ENCODE data around the gene SLC7A10.

Gene SLC7A10

DNA sequence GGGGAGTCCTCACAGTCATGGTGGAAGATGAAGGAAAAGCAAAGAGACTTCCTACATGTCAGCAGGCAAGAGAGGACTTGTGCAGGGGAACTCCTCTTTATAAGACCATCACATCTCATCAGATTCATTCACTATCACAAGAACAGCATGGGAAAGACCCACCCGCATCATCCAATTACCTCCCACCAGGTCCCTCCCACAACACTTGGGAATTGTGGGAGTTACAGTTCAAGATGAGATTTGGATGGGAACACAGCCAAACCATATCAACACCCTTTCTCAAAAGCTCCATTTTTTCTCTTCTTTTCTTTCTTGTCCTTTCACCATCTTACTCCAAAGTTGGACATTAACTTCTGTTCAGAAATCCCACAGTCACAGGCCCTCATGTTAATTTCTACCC is 36.2 kb downstream of the SLC7A10 start:
- ChIA-PET CTCF (no interaction called here), POLR2A (no interaction called here)
- no peak for DNase-seq (ENCODE audit: extremely low spot score)
- TF ChIP-seq, protein P1, sequence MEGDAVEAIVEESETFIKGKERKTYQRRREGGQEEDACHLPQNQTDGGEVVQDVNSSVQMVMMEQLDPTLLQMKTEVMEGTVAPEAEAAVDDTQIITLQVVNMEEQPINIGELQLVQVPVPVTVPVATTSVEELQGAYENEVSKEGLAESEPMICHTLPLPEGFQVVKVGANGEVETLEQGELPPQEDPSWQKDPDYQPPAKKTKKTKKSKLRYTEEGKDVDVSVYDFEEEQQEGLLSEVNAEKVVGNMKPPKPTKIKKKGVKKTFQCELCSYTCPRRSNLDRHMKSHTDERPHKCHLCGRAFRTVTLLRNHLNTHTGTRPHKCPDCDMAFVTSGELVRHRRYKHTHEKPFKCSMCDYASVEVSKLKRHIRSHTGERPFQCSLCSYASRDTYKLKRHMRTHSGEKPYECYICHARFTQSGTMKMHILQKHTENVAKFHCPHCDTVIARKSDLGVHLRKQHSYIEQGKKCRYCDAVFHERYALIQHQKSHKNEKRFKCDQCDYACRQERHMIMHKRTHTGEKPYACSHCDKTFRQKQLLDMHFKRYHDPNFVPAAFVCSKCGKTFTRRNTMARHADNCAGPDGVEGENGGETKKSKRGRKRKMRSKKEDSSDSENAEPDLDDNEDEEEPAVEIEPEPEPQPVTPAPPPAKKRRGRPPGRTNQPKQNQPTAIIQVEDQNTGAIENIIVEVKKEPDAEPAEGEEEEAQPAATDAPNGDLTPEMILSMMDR (IDR thresholded peaks at IDR 0.05; ENCODE audit: control extremely low read depth, extremely low read depth, low read depth, missing control alignments), result no peak

DNA sequence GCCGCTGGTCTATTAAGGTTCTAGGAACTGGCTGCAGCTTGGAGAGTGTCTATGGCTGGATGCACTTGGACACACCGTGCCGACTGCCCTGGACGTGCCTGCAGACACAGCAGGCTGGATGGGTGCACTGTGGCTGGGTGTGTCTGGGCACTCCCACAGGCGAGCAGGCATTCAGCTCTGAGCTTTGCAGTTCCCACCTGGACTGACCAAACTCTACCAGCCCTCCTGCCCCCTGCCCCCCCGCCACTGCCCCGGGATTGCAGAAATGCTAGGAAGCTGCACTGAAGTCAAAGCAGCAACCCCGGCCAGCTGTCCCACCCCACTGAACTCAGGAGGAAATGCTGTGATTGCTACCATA is 38.5 kb downstream of the SLC7A10 start:
- ChIA-PET POLR2A (no interaction called here), CTCF (interaction anchor here (4.0 kb wide), 1 partner anchor 11 kb away, joined by 21 read pairs; no protein-coding TSS in a partner anchor)
- DNase-seq (ENCODE audit: extremely low spot score), result no peak
- TF ChIP-seq, protein P1 (IDR thresholded peaks at IDR 0.05; ENCODE audit: control extremely low read depth, extremely low read depth, low read depth, missing control alignments), result no peak

DNA sequence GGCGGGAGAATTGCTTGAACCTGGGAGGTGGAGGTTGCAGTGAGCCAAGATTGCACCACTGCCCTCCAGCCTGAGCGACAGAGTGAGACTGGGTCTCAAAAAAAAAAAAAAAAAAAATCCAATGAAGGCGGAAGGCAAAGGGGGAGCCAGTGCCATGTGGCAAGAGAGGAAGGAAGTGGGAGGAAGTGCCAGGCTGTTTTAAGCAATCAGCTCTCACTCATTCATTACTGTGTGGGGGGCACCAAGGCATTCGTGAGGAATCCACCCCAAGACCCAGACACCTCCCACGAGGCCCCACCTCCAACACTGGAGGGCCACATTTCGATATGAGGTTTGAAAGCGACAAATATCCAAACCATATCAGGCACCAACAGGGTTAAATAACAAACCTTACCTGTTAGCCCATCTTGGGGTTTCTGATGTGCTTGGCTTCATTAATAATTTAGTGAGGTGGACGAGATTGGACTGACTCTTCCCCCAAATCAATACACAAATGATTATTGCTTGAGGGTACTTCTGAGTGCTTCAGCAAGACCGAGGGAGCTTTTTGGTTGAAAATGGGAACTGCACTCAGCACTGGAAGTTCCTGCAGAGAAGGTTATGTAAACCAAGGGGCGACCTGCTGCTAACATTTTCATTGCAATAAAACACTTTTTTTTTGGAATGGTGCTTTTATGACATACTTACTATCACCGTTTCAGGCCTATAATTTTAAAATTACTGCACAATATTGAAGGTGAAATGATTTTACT is 39.0 kb downstream of the SLC7A10 start:
- POLR2A ChIA-PET, result no interaction called here
- DNase-seq (ENCODE audit: extremely low spot score), result no peak
- TF ChIP-seq, protein P1 (IDR thresholded peaks at IDR 0.05; ENCODE audit: control extremely low read depth, extremely low read depth, low read depth, missing control alignments), result no peak

DNA sequence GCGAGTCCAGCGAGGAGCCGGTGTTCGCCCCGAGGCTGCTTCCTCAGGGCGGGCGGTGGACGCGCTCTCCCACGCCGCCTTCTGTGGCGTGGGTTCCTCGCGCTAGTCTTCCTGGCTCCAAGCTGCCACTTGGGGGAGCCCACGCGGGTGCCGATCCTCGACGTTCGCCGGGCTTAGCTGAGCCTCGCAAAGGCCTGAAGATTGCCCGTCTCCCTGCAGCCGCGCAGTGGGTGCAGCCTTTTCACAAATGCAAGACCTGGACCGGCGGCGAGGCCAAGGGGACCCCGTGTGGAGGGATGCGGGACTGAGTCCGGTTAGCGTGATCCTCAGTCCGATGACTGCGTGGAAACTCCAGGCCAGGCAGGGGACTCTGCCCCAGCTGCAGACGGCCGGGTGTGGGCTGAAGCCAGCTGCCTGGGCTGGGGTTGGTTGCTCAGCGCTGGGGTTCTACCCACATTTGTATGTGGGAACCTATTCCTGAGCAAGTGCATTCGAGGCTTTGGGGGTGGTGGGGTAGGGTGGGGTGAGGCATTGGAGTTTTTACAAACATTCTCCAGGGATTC is 48.2 kb downstream of the SLC7A10 start:
- POLR2A ChIA-PET, result interaction anchor here (0.6 kb wide), 3 partner anchors 150 to 1049 kb away, joined by 4 to 7 read pairs (median 6); partner anchors contain the start of gene PEPD
- DNase-seq (ENCODE audit: extremely low spot score), result peak; percentile 62
- TF ChIP-seq, protein P1 (IDR thresholded peaks at IDR 0.05; ENCODE audit: control extremely low read depth, extremely low read depth, low read depth, missing control alignments), result peak; percentile 30

More for the DNA sequence above, 39.0 kb downstream of the SLC7A10 start:
- CTCF ChIA-PET, result interaction anchor here (1.1 to 4.0 kb wide), 3 partner anchors 10 to 46 kb away, joined by 4 to 21 read pairs (median 16); no protein-coding TSS in a partner anchor

DNA sequence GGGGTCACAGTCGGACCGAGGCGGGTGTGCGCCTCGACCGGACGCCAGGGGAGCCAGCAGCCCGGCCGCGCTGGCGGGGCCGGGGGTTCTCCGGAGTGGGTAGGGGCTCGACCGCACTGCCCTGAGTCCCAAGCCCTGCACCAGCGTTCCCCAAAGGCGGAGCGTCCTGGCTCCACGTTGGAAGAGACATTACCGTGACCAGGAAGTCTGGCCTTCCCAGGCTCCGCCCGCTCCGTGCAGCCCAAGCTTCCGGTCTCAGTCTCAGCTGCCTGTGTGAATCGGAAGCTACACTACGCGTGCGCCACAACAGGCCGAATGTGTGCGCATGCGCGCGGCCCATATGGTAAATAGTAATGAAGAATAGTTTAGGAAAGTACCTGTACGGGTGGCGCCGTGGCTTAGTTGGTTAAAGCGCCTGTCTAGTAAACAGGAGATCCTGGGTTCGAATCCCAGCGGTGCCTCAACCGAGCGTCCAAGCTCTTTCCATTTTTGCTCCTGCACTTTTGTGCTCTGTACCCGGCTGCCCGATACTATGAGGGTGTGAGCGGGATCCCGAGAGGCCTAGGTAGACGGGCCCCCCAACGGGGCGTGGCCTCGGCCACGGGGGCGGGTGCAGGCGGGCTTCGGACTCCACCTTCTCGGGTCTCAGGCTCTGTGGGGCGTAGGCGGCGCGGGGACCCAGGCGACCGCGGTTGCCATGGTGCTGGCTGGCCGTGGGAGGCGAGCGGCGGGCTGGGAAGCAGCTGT is 48.8 kb downstream of the SLC7A10 start:
- ChIA-PET CTCF (interaction anchor here (0.8 to 4.0 kb wide), 18 partner anchors 9 to 601 kb away, joined by 3 to 23 read pairs (median 5); no protein-coding TSS in a partner anchor), POLR2A (interaction anchor here (0.6 to 1.1 kb wide), 4 partner anchors 16 to 343 kb away, joined by 3 to 4 read pairs (median 3); no protein-coding TSS in a partner anchor)
- TF ChIP-seq, protein P1 (IDR thresholded peaks at IDR 0.05; ENCODE audit: control extremely low read depth, extremely low read depth, low read depth, missing control alignments), result no peak
- DNase-seq (ENCODE audit: extremely low spot score), result peak; percentile 98

More for the DNA sequence above, 48.2 kb downstream of the SLC7A10 start:
- CTCF ChIA-PET, result interaction anchor here (1.0 to 4.0 kb wide), 17 partner anchors 8 to 239 kb away, joined by 3 to 23 read pairs (median 6); no protein-coding TSS in a partner anchor

Data from GM10248 (cell line).